ENCODE data around the gene CTIF.

GRCh38 chr18:48853588-48853987 lies 314.8 kb downstream of the CTIF start:
- TF ChIP-seq SMC3 (IDR thresholded peaks at IDR 0.05; ENCODE audit: low read depth, low read length) (no peak), NRF1 (IDR thresholded peaks at IDR 0.05; ENCODE audit: low read depth, low read length) (no peak)

Measured in SK-N-SH (cell line).